ENCODE results near the gene NIP7. TPM values are rescaled to one million over a fixed set of nuclear protein-coding genes. Genes with fewer than 3 reads are reported as not detected.

The NIP7 gene
- total and polyA plus RNA-seq, 2 donors (not counting 3 experiments of a cell fraction or from before 2014, with no cell fraction given): 8.8 to 46.8 TPM

DNA sequence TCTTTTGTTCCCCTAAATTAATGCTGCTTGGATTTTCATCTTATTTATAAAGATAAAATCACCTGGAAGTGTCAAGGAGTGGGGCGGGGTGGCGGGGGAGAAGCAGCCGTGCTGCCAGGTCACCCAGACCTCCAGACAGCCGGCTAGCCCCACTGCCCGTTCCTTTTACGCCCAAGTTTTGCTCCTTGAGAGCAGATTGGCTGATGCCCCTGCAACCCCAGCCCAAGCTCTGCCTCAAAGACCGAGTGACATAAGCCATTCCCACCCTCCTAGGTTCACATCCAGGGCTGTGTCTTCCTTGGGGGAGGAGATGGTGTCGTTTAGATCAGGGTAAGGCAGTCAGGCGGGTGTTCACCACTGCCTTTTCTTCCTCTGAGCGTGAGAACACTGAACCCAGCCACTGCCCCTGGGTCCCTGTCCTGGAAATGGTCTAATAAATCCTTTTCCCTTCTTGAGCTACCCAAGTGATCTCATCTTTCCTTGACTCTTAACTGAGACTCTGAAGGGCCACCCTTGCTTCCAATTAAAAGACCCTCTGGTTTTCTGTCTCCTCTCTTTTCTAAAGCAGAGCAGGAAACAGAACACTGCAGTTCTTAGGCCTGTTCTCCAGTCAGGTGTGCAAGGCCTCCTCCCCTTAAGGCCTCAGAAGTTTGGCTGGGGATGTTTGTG, 14.9 kb upstream of the NIP7 start:
- H4K20me1 ChIP-seq (replicated peaks; ENCODE audit: control insufficient read depth, extremely low read depth, insufficient read depth, low read length): no peaks in the 10 kb centered on the region
- TSS peak; percentile 49 for BruUV-seq (replicated peaks)
- no peak overlapping the region for H3K4me3 ChIP-seq (replicated peaks in 1 of 3; ENCODE audit: insufficient read depth in 1 of 3, low read depth in 1 of 3, low read length in 3 of 3)
- DNase-seq (ENCODE audit: low read depth, low spot score): no peak
- no peaks in the 10 kb centered on the region for H3K9me1 ChIP-seq (replicated peaks; ENCODE audit: control insufficient read depth, extremely low read depth, insufficient read depth, low read length)
- H3K4me1 ChIP-seq (ENCODE audit: control insufficient read depth, extremely low read depth, insufficient read depth, low read length): peaks cover 16% of the 10 kb centered on the region
- H3K9ac ChIP-seq (replicated peaks; ENCODE audit: extremely low read depth, insufficient read depth, low read length): no peak overlapping the region
- H3K79me2 ChIP-seq (ENCODE audit: control insufficient read depth, insufficient read depth, low read length): peaks cover 49% of the 10 kb centered on the region
- no peak for FAIRE-seq
- H3K4me2 ChIP-seq (ENCODE audit: insufficient read depth, low read length): no peak overlapping the region
- ChIA-PET POLR2A (interaction anchor here (0.7 kb wide), 1 partner anchor 543 kb away, joined by 3 read pairs; no protein-coding TSS in a partner anchor), CTCF (no interaction called here)
- intact Hi-C loops (cut with micrococcal nuclease): no loop called here
- H3K27me3 ChIP-seq (ENCODE audit: control insufficient read depth in 2 of 2, insufficient read depth in 2 of 2, low read length in 2 of 2): no peaks in the 10 kb centered on the region
- no peaks in the 10 kb centered on the region for H3K9me3 ChIP-seq (replicated peaks; ENCODE audit: control insufficient read depth, insufficient read depth, low read length)
- H3K36me3 ChIP-seq (ENCODE audit: control insufficient read depth in 2 of 2, extremely low read depth in 1 of 2, insufficient read depth in 2 of 2, low read length in 2 of 2): peaks cover 14 to 34% of the 10 kb centered on the region in 2 experiments
- dilution Hi-C loops (cut with MboI; ENCODE audit: extremely low pct_ligation_motif_present, low sequenced_read_pairs): no loop called here
- no peak for TF ChIP-seq GATA2 (IDR thresholded peaks at IDR 0.05; ENCODE audit: insufficient read depth, insufficient read length, low read depth, low read length)
- TF ChIP-seq POLR2A (IDR thresholded peaks at IDR 0.05; ENCODE audit: low read depth, low read length): no peak
- TF ChIP-seq, protein P1, sequence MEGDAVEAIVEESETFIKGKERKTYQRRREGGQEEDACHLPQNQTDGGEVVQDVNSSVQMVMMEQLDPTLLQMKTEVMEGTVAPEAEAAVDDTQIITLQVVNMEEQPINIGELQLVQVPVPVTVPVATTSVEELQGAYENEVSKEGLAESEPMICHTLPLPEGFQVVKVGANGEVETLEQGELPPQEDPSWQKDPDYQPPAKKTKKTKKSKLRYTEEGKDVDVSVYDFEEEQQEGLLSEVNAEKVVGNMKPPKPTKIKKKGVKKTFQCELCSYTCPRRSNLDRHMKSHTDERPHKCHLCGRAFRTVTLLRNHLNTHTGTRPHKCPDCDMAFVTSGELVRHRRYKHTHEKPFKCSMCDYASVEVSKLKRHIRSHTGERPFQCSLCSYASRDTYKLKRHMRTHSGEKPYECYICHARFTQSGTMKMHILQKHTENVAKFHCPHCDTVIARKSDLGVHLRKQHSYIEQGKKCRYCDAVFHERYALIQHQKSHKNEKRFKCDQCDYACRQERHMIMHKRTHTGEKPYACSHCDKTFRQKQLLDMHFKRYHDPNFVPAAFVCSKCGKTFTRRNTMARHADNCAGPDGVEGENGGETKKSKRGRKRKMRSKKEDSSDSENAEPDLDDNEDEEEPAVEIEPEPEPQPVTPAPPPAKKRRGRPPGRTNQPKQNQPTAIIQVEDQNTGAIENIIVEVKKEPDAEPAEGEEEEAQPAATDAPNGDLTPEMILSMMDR (IDR thresholded peaks at IDR 0.05; ENCODE audit: extremely low read depth in 1 of 2, insufficient read depth in 1 of 2, low read depth in 1 of 2, low read length in 2 of 2): no peak
- H3K27ac ChIP-seq (ENCODE audit: insufficient read depth, low read depth, low read length): no peak overlapping the region
- no peak overlapping the region for H2AFZ ChIP-seq (ENCODE audit: low read depth, low read length)

DNA sequence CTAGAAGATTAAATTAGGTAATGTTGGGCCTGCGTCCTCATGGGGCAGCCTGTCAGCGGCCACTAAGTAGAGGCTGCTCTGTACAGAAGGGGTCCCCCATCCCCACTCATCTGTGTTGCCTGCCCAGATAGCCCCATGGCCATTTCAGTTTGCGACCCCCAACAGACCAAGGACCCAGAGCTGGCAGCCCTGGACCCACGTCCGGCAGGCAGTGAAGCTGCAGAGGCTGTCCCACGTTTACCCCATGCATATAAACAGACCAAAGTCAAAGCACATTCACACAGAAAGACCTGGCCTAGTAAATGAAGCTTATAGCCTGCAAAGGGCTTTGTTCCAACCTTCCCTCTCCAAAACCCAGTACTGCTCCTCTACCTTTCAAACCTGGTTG, 13.8 kb upstream of the NIP7 start:
- CTCF ChIA-PET: interaction anchor here (2.4 kb wide), 1 partner anchor 175 kb away, joined by 8 read pairs; no protein-coding TSS in a partner anchor
- peaks cover 49% of the 10 kb centered on the region for H3K79me2 ChIP-seq (ENCODE audit: control insufficient read depth, insufficient read depth, low read length)
- H3K4me3 ChIP-seq (replicated peaks in 1 of 3; ENCODE audit: insufficient read depth in 1 of 3, low read depth in 1 of 3, low read length in 3 of 3): no peak overlapping the region
- no peak overlapping the region for H3K27ac ChIP-seq (ENCODE audit: insufficient read depth, low read depth, low read length)
- DNase-seq (ENCODE audit: low read depth, low spot score): no peak
- dilution Hi-C loops (cut with MboI; ENCODE audit: extremely low pct_ligation_motif_present, low sequenced_read_pairs): no loop called here
- TF ChIP-seq EZH2 (IDR thresholded peaks at IDR 0.05; ENCODE audit: borderline replicate concordance, low read depth, low read length, severe bottlenecking): no peak
- TF ChIP-seq, protein P1 (IDR thresholded peaks at IDR 0.05; ENCODE audit: extremely low read depth in 1 of 2, insufficient read depth in 1 of 2, low read depth in 1 of 2, low read length in 2 of 2): no peak
- TF ChIP-seq, protein P2, sequence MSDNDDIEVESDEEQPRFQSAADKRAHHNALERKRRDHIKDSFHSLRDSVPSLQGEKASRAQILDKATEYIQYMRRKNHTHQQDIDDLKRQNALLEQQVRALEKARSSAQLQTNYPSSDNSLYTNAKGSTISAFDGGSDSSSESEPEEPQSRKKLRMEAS (IDR thresholded peaks at IDR 0.05; ENCODE audit: insufficient read depth, insufficient read length): no peak
- no peak for TF ChIP-seq POLR2AphosphoS5 (IDR thresholded peaks at IDR 0.05; ENCODE audit: insufficient read depth, low read depth, low read length)
- TF ChIP-seq JUN (IDR thresholded peaks at IDR 0.05; ENCODE audit: borderline replicate concordance, insufficient read depth, insufficient read length, low read depth): no peak
- TF ChIP-seq FOS (IDR thresholded peaks at IDR 0.05; ENCODE audit: borderline replicate concordance, insufficient read depth, low read length): no peak
- TF ChIP-seq POLR2A (IDR thresholded peaks at IDR 0.05; ENCODE audit: low read depth, low read length): no peak
- TF ChIP-seq GATA2 (IDR thresholded peaks at IDR 0.05; ENCODE audit: insufficient read depth, insufficient read length, low read depth, low read length): no peak
- no peak for TF ChIP-seq MYC (IDR thresholded peaks at IDR 0.05; ENCODE audit: low read depth, low read length)
- no peak for FAIRE-seq
- peaks cover 17% of the 10 kb centered on the region for H3K4me1 ChIP-seq (ENCODE audit: control insufficient read depth, extremely low read depth, insufficient read depth, low read length)
- no peaks in the 10 kb centered on the region for H3K9me1 ChIP-seq (replicated peaks; ENCODE audit: control insufficient read depth, extremely low read depth, insufficient read depth, low read length)
- H3K36me3 ChIP-seq (ENCODE audit: control insufficient read depth in 2 of 2, extremely low read depth in 1 of 2, insufficient read depth in 2 of 2, low read length in 2 of 2): peaks cover 9 to 24% of the 10 kb centered on the region in 2 experiments
- no TSS peak for BruUV-seq (replicated peaks)
- no peaks in the 10 kb centered on the region for H3K9me3 ChIP-seq (replicated peaks; ENCODE audit: control insufficient read depth, insufficient read depth, low read length)
- POLR2A ChIA-PET: no interaction called here
- no peaks in the 10 kb centered on the region for H4K20me1 ChIP-seq (replicated peaks; ENCODE audit: control insufficient read depth, extremely low read depth, insufficient read depth, low read length)
- H3K4me2 ChIP-seq (ENCODE audit: insufficient read depth, low read length): no peak overlapping the region
- H3K9ac ChIP-seq (replicated peaks; ENCODE audit: extremely low read depth, insufficient read depth, low read length): no peak overlapping the region
- no peaks in the 10 kb centered on the region for H3K27me3 ChIP-seq (ENCODE audit: control insufficient read depth in 2 of 2, insufficient read depth in 2 of 2, low read length in 2 of 2)
- intact Hi-C loops (cut with micrococcal nuclease): no loop called here
- H2AFZ ChIP-seq (ENCODE audit: low read depth, low read length): no peak overlapping the region
